ENCODE data around the gene CACNB4.
A peak's percentile ranks its signal among the peaks of the same experiment; 100 is the strongest.
"Not testable (repeated sequence)": the region's sequence is repeated elsewhere in the genome, so short reads cannot be mapped to it uniquely, and the experiment has no call there.

CACNB4 gene

GRCh38 chr2:152019732-152020131 lies 79.1 kb downstream of the CACNB4 start:
- no peak for DNase-seq (ENCODE audit: low read depth)

DNA sequence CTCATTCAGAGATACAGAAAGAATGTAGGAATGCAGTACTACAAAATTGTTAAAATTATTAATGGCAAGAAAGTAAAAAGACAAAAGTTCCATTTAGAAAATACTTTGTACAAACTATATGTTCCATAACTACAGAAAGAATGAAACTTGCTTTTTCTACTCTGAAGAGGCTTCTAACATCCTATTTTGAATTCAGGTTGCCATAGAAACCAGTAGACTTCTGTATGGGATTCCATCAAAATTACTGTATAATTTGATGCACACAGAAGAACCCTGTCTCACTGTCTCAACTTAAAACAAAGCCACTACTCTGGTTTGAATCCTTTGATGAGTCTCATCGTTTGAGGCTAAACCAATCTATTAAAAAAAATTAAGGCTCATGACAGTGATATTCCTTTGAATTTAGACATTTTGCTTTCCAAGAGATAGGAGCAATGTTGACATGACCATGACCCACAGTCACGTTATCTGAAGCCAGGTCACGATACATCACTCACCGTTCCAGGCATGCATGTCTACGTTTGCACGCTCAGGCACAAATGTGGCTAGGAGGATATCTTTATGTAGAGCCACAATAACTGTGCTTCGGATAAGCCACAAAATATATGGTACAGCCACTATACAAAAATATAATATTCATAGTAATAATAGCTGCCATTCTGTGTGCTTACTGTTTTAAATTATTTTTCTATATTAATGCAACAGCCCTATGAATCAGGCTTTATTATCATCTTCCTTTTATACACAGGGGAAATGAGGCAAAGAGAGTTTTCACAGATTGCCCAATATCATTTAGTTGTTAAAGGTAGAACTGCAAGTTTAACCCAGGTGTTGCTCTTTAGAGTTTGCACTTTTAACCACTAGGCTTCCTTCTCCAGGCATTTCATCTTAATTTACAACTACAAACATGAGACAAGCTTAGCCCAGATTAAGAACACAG lies 82.4 kb downstream of the CACNB4 start:
- DNase-seq (ENCODE audit: low read depth), result no peak

GRCh38 chr2:152015552-152015951 lies 83.3 kb downstream of the CACNB4 start:
- DNase-seq (ENCODE audit: low read depth), result no peak

DNA sequence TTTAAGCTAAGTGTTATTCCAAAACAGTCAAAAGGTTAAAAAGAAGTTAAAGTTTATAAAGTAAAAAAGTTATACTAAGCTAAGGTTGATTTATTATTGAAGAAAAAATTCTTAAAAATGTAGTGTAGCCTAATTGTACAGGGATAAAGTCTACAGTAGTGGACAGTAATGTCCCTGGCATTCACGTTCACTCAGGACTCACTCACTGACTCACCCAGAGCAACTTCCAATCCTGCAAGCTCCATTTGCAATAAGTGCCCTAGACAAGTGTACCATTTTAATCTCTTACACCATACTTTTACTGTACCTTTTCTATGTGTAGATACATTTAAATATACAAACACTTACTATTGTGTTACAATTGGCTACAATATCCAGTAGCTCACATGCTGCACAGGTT lies 86.1 kb downstream of the CACNB4 start:
- no peak for DNase-seq (ENCODE audit: low read depth)

DNA sequence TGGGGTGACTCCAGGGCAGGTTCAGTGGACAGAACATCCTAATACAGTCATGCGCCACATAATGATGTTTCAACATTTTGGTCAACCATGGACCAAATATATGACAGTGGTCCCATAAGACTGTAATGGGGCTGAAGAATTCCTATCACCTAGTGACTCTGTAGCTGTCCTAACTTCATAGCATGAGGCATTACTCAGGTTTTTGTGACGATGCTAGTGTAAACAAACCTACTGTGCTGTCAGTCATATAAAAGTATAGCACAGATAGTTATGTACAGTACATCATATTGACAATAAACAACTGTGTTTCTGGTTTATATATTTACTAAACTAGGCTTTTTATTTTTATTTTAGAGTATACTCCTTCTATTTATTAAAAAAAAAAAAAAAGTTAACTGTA lies 87.1 kb downstream of the CACNB4 start:
- no peak for DNase-seq (ENCODE audit: low read depth)

DNA sequence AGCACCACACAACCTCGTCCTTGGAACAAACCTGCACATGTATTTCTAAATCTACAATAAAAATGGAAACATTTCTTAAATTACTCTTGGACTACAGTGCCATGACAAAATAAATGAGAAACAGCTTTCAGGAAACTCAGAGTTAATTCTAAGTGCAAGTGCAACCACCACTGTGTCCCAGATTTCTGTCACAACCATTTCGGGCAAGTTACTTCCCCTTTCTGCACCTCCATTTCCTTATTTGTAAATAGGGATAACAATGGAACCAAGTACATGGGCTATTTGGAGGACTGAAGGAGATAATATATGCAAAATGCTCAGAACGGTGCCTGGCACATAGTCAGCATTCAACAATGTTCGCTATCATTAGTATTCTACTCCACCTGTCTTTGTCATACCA lies 93.2 kb downstream of the CACNB4 start:
- no peak for DNase-seq (ENCODE audit: low read depth)

- DNase-seq (ENCODE audit: low read depth), result not testable (repeated sequence)
These were observed 95.6 kb downstream of the CACNB4 start for GRCh38 chr2:152003283-152003682.

DNA sequence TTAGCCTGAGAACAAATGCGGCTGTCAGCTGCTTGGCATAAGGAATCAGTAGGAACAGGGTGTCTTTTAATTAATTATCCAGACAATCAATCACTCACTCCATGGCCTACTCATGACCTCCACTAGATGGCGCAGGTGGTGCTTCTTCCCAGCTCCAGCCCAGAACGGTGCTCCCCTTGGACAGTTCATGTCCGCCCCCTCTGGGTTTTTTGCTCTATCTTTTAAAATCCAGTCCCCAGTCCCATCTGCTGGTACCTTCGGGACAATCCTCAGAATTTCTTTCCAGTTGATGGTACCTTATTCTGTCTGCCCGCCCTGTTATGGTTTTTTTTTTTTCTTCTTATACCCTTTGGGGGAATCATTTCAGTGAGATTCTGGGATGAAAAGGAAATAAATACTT lies 99.8 kb downstream of the CACNB4 start:
- DNase-seq (ENCODE audit: low read depth), result peak; percentile 1

GRCh38 chr2:151996243-151997003 lies 102.4 kb downstream of the CACNB4 start:
- DNase-seq (ENCODE audit: low read depth), result no peak

DNA sequence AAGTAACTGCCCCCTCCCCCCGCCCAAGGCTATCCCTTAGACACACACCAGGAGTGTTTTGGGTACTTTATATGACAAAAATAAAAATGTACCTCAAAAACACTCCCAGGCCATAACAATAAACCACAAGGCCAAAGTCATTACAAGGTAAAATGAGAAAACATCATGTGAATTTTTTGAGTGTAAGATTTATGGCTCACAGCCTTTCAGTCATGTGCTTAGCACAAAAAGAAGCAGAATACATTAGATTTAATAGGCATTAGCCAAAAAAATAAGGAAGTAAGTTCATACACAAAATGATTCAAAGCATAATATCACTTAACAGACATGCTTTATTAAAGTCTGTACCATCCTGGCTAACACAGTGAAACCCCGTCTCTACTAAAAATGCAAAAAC lies 103.7 kb downstream of the CACNB4 start:
- DNase-seq (ENCODE audit: low read depth), result no peak

DNA sequence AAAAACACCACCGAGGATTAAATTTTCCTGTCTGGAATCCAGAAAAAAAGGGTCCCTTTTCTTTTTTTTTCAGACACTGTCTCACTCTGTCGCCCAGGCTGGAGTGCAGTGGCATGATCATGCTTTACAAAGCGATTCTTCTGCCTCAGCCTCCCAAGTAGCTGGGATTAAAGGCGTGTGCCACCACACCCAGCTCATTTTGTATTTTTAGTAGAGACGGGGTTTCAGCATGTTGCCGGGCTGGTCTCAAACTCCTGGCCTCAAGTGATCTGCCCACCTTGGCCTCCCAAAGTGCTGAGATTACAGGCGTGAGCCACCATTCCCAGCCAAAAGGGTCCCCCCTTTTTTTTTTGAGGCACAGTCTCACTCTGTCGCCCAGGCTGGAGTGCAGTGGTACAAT lies 104.7 kb downstream of the CACNB4 start:
- not testable (repeated sequence) for DNase-seq (ENCODE audit: low read depth)

DNA sequence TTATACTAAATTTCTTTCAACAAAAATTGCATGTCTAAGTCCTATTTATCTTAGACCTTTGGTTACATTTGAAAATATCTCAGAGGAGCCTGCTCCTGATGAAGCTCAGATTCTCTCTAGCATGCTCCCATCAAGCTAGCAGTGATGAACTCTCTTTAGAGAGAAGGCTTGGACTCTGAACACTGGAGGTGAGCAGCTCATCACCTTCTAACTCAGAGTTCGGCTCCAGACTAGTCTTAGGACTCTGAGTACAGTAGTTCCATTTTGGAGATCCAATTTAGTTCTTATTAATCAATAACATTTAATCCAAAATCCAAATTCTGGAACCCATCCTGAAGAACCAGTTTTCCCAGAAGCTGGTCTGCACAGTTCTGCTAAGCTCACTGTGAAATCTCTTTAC lies 107.8 kb downstream of the CACNB4 start:
- DNase-seq (ENCODE audit: low read depth), result no peak

GRCh38 chr2:151989378-151989777 lies 109.5 kb downstream of the CACNB4 start:
- DNase-seq (ENCODE audit: low read depth), result no peak

- no peak for DNase-seq (ENCODE audit: low read depth)
These were observed 111.4 kb downstream of the CACNB4 start for GRCh38 chr2:151987484-151987883.

DNA sequence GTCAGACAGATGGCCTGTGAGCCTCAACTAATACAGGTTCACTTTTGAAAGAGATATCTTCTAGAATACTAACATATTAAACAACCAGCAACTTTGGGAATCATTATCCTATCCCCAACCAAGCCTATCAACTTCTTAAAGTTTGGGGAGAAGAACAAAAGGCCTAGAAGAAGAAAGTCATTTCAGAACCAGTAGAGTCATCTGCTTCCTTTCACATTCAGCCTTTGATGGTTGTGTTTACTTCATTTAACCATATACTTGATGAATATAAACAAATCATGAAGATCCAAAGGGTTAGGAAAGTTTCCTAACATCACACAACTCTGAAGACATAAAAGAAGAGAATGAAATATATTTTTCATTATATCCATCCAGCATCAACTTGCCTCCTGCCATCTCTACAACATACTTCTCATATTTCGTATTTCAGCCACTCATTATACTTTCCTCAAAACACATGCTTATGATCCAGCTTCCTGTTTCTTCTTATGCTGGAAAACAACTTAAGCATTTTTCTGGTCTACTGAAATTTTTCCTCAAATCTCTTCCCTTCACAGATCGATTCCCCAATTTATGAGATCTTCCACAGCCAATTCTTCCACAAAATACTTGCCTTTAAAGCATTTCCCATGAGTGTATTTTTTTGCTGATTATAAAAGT lies 114.3 kb downstream of the CACNB4 start:
- no peak for DNase-seq (ENCODE audit: low read depth)

- no peak for DNase-seq (ENCODE audit: low read depth)
These were observed 115.6 kb downstream of the CACNB4 start for GRCh38 chr2:151983221-151983620.

GRCh38 chr2:151981886-151982285 lies 117.0 kb downstream of the CACNB4 start:
- DNase-seq (ENCODE audit: low read depth), result no peak

DNA sequence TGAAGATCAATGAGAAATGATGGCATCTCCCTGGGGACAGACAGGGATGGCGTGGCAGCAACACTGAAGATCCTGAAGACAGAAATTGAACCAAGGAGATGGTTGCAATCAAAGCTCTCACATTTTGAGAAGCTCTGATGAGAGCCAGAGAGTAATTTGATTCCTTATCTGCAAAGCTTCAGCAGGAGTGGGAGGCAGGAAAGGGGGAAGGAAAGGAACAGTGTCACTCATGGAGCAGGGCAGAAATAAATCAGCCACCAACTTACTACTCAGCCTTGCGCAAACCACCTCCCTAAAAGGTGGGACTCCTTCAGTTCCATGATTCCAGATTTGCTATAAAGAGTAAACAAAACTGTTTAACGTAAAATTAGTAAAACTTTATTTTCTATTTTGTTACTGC lies 119.2 kb downstream of the CACNB4 start:
- no peak for DNase-seq (ENCODE audit: low read depth)

DNA sequence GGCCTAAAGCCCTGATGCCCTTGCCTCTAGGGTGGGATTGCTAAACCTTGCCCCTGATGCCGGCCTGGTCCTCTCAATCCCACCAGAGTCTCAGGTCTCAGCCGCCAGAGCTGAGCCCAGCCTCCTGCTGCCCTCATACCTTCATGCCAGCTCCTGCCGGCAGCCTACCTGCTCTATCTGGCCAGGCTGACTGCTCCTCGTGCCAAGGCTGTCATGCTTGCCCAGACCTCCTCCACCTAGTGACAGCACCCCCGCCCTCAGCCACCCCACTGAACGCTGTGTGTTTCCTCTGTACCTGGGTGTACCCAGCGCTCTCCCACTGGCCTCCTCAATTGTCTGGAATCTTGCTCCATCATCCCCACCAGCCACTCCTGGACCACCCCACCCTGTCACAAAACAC lies 120.1 kb downstream of the CACNB4 start:
- DNase-seq (ENCODE audit: low read depth), result no peak

DNA sequence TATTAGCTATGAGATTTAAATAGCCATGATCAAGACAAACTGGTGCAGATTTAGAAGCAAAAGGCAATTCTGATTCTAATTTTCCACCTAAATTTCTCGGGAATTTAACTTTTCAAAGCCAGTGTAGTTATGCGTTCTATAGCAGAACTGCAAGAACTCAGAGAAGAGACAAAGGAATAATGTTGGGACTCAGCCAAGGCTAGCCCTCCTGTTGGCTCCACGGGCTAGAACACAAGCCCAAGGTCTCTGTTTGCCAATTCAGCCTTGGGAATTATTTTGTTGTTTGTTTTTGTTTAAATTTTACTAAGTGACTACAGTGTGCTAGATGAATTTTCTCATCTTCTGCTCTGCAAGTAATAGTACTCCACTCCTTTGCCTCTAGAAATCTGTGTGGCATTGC lies 121.2 kb downstream of the CACNB4 start:
- DNase-seq (ENCODE audit: low read depth), result no peak

DNA sequence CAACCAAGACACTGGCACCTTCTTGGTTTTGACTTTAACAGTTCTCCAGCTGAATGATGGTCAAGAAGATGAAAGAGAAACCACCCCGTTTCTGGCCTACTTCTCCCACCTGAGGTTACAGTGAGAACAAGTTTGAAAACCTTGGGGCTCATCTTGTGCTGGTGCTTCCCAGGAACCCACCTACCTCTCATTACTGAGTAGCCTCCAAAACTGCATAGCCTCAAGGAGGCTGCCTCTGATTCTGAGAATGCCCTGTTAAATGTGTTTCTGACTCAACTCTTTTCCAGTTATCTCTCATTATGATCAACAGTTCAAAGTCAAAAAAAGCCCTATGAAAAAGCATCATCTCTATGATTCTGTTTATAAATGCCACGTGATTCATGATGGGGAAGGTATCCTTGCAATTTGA lies 121.9 kb downstream of the CACNB4 start:
- no peak for DNase-seq (ENCODE audit: low read depth)
